ENCODE measurements around the gene TMED10. TPM values are rescaled to one million over a fixed set of nuclear protein-coding genes. Genes with fewer than 3 reads are reported as not detected.
A peak's percentile ranks its signal among the peaks of the same experiment; 100 is the strongest.

The TMED10 gene
- total and polyA plus RNA-seq, 10 donors = 33.3 to 212 (median 171) TPM

DNA sequence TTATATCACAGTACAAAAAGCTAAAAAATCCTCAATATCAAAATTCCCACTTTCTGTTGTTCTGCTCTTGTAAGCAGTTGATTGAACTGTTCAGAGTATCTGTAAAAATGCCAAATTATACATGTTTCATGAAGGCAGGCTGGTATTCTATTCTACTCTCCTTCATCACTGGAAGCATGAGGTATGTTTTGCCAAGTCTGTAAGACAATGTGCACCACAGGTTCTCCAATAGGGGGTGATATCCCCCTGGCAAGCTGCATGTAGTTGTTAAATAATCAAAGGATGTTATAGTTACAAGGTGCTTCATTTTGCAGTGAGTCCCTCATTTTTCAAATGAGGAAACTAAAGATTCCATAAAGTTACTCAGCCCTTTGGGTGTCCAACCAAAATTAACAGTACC is 34.4 kb downstream of the TMED10 start:
- H3K27ac ChIP-seq = peak overlapping the region in 3 of 8 donors; percentile 56 to 83 (median 61)
- peaks cover 0 to 35% (median 4%) of the 10 kb centered on the region in 6 donors for H3K36me3 ChIP-seq
- intact Hi-C loops (cut with DNase I; ENCODE audit: low total_unique reads) = no loop called here
- no peak overlapping the region for H3K4me3 ChIP-seq
- H3K9me3 ChIP-seq = no peaks in the 10 kb centered on the region
- peaks cover 37 to 98% (median 85%) of the 10 kb centered on the region in 6 donors for H3K4me1 ChIP-seq
- DNase-seq = no peak
- no peaks in the 10 kb centered on the region for H3K27me3 ChIP-seq (replicated peaks in 1 of 7)
- no peak for TF ChIP-seq POLR2A (IDR thresholded peaks at IDR 0.05)
- TF ChIP-seq, protein P1, sequence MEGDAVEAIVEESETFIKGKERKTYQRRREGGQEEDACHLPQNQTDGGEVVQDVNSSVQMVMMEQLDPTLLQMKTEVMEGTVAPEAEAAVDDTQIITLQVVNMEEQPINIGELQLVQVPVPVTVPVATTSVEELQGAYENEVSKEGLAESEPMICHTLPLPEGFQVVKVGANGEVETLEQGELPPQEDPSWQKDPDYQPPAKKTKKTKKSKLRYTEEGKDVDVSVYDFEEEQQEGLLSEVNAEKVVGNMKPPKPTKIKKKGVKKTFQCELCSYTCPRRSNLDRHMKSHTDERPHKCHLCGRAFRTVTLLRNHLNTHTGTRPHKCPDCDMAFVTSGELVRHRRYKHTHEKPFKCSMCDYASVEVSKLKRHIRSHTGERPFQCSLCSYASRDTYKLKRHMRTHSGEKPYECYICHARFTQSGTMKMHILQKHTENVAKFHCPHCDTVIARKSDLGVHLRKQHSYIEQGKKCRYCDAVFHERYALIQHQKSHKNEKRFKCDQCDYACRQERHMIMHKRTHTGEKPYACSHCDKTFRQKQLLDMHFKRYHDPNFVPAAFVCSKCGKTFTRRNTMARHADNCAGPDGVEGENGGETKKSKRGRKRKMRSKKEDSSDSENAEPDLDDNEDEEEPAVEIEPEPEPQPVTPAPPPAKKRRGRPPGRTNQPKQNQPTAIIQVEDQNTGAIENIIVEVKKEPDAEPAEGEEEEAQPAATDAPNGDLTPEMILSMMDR (IDR thresholded peaks at IDR 0.05 in 8 of 11, conservative IDR thresholded peaks at IDR 0.05 in 3 of 11) = peak in 6 of 11 experiments; percentile 12 to 51 (median 26)
- TF ChIP-seq POLR2AphosphoS5 (IDR thresholded peaks at IDR 0.05) = no peak

DNA sequence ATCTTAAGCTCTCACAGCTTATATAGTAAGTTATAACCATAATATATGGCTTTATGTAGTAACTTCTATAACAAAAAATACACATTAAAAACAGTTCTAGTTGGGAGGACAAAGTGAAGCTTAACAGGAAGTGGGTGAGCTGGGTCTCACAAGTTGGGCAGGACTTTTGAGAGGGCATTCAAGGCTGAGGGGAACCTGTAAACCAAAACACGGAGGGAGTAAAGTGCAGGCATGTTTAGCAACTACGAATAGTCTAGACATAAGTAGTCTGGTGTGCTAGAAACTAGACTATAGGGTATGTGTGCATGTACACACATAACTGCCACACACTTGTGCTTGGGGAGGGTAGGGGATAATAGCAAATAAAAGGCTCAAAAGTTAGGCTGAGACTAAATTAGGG is 35.4 kb downstream of the TMED10 start:
- Histone ChIP-seq H3K9me3 (no peaks in the 10 kb centered on the region), H3K27ac (peak overlapping the region in 5 of 8 donors; percentile 16 to 83 (median 56)), H3K36me3 (peaks cover 0 to 25% (median 4%) of the 10 kb centered on the region in 6 donors), H3K27me3 (replicated peaks in 1 of 7) (no peaks in the 10 kb centered on the region), H3K4me3 (no peak overlapping the region), H3K4me1 (peaks cover 37 to 96% (median 76%) of the 10 kb centered on the region in 6 donors)
- 13 to 29% (median 21%) methylated on average over 2 of the region's 2 CpGs for WGBS, 5 donors
- no peak for DNase-seq
- intact Hi-C loops (cut with DNase I; ENCODE audit: low total_unique reads) = no loop called here
- TF ChIP-seq, protein P1 (IDR thresholded peaks at IDR 0.05 in 8 of 11, conservative IDR thresholded peaks at IDR 0.05 in 3 of 11) = no peak
- TF ChIP-seq POLR2AphosphoS5 (IDR thresholded peaks at IDR 0.05) (no peak), POLR2A (IDR thresholded peaks at IDR 0.05) (no peak)

DNA sequence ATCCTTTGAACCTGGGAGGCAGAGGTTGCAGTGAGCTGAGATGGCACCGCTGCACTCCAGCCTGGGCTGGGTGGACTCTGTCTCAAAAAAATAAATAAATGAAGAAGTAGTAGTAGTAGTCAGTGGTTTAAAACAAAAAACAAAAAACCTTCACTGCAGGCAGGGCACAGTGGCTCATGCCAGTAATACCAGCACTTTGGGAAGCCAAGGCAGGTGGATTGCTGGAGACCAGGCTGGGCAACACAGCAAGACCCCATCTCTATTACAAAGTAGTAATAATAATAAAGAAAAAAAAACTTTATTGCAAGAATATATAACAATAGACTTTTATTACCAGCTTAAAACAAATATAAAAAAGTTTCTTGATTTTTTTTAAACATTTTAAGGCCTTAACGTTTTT is 35.8 kb downstream of the TMED10 start:
- Histone ChIP-seq H3K4me1 (peaks cover 37 to 91% (median 72%) of the 10 kb centered on the region in 6 donors), H3K27ac (peak overlapping the region in 4 of 8 donors; percentile 39 to 83 (median 58)), H3K27me3 (replicated peaks in 1 of 7) (no peaks in the 10 kb centered on the region), H3K36me3 (peaks cover 0 to 27% (median 5%) of the 10 kb centered on the region in 6 donors), H3K4me3 (no peak overlapping the region), H3K9me3 (no peaks in the 10 kb centered on the region)
- TF ChIP-seq POLR2A (IDR thresholded peaks at IDR 0.05) (no peak), POLR2AphosphoS5 (IDR thresholded peaks at IDR 0.05) (no peak)
- TF ChIP-seq, protein P1 (IDR thresholded peaks at IDR 0.05 in 8 of 11, conservative IDR thresholded peaks at IDR 0.05 in 3 of 11) = no peak
- 80 to 89% (median 80%) methylated on average over 2 of the region's 2 CpGs for WGBS, 5 donors
- no peak for DNase-seq
- intact Hi-C loops (cut with DNase I; ENCODE audit: low total_unique reads) = no loop called here

DNA sequence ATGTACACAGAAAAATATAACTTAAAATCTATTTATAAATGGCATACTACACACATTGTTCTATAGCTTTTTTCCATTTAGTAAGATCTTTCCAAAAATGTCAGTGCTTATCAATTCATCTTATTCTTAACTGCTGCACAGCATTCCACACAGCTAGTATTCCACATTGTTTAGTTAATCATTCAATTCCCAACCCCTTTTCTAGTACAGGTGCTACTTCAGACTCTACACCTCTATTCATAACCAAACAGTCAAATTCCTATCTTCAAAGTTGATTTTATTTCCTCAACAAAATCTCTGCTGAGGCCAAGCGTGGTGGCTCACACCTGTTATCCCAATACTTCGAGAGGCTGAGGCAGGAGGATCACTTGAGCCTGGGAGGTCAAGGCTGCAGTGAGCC is 37.2 kb downstream of the TMED10 start:
- no peak for DNase-seq
- no peak for TF ChIP-seq POLR2A (IDR thresholded peaks at IDR 0.05)
- TF ChIP-seq, protein P1 (IDR thresholded peaks at IDR 0.05 in 8 of 11, conservative IDR thresholded peaks at IDR 0.05 in 3 of 11) = no peak
- TF ChIP-seq POLR2AphosphoS5 (IDR thresholded peaks at IDR 0.05) = no peak
- 82 to 94% (median 91%) methylated on average over 2 of the region's 2 CpGs for WGBS, 5 donors
- intact Hi-C loops (cut with DNase I; ENCODE audit: low total_unique reads) = loop anchor here (10.0 kb wide), 1 partner anchor 346 kb away; no protein-coding TSS in a partner anchor
- H3K4me3 ChIP-seq = no peak overlapping the region
- peaks cover 26 to 77% (median 57%) of the 10 kb centered on the region in 6 donors for H3K4me1 ChIP-seq
- H3K27me3 ChIP-seq (replicated peaks in 1 of 7) = no peaks in the 10 kb centered on the region
- peaks cover 0 to 27% (median 16%) of the 10 kb centered on the region in 6 donors for H3K36me3 ChIP-seq
- peak overlapping the region in 7 of 8 donors; percentile 23 to 83 (median 58) for H3K27ac ChIP-seq
- no peaks in the 10 kb centered on the region for H3K9me3 ChIP-seq

All from spleen (tissue), 11 donors.